Chondrocyte (in vitro differentiated cells): ENCODE data around the gene FRMD4A. TPM values are rescaled to one million over a fixed set of nuclear protein-coding genes. Genes with fewer than 3 reads are reported as not detected.

Experiments
- DNase-seq: peaks from one replicate; pipeline ENCODE4 v3.0.0; 2021; ENCODE audit warnings: mixed read lengths, low spot score
- H3K27ac Mint-ChIP-seq: one replicate; pipeline ENCODE4 v1.8.0; 2021; ENCODE audit warnings: mild to moderate bottlenecking, moderate library complexity, mixed read lengths; ENCODE audit not compliant: unreplicated experiment
- H3K27me3 Mint-ChIP-seq: 2 replicates; pipeline ENCODE4 v1.8.0; 2021; ENCODE audit warnings: low read depth, mixed read lengths
- H3K36me3 Mint-ChIP-seq: 2 replicates; pipeline ENCODE4 v1.8.0; 2021; ENCODE audit warnings: low read depth, mixed read lengths
- H3K4me1 Mint-ChIP-seq: 2 replicates; pipeline ENCODE4 v1.8.0; 2021; ENCODE audit warnings: low read depth, mild to moderate bottlenecking, mixed read lengths
- H3K4me3 Mint-ChIP-seq: one replicate; pipeline ENCODE4 v1.8.0; 2021; ENCODE audit warnings: mild to moderate bottlenecking, moderate library complexity, mixed read lengths; ENCODE audit not compliant: unreplicated experiment
- H3K9me3 Mint-ChIP-seq: 2 replicates; pipeline ENCODE4 v1.8.0; 2021; ENCODE audit warnings: low read depth, mixed read lengths
- CTCF ChIP-seq: fragments of 200-600 bp; sonication (generic); IDR thresholded peaks from 2 replicates; pipeline ENCODE4 v1.5.0; 2021; ENCODE audit warnings: antibody characterized with exemption, mild to moderate bottlenecking, moderate library complexity
- total RNA-seq: library from RNA; stranded (reverse); gene quantifications from 3 replicates; pipeline ENCODE4 v1.2.1, GENCODE V29; 2021

FRMD4A gene
- total RNA-seq, 1 donor from 2014 or later = 129 TPM

DNA sequence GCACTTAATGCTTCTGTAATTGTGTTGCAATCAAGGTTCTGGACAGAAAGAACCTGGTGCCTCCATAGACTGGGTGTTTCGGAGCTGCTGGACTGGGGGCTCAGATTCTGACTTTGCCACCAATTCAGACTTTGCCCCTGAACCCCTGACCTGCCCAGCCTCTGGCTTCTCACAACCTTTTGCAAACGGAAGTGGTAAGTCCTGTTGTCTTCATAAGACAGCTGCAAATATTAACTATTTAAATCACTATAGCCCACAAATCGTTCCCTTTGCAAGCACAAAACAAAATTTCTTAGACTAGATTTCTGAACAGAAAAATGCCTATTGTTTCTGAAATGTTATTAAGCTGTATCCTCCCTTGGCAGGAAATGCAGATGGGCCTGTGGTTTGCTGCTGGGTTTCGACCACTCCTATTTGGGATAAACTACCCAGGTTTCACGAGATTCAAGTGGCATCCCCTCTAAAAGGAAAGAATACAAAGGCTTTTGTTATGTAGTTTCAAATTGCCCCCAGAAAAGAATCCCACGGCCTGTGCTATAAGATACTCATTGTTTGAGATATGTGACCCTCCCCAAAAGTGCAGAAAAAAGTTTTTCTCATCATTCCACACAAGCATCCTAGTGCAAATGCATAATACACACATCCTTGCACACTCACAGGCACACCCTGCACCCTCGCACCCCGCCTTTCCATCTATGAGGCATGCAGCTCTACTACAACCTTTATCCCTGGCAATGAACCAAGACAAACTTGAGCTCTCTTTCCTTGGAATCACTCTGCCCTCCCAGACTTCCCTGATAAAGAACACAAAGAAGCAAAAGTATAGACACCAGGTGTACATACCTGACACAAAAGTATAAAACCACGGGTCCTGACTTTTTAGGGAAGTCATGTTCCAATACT lies 534.8 kb downstream of the FRMD4A start:
- H3K27me3 Mint-ChIP-seq = no peaks in the 10 kb centered on the region
- H3K9me3 Mint-ChIP-seq = no peaks in the 10 kb centered on the region
- H3K4me1 Mint-ChIP-seq = peaks cover 10% of the 10 kb centered on the region
- no peak overlapping the region for H3K4me3 Mint-ChIP-seq
- TF ChIP-seq CTCF = no peak
- H3K36me3 Mint-ChIP-seq = peaks cover 35% of the 10 kb centered on the region
- DNase-seq = no peak
- H3K27ac Mint-ChIP-seq = no peak overlapping the region

GRCh38 chr10:13794992-13795612 lies 535.6 kb downstream of the FRMD4A start:
- Mint-ChIP-seq H3K4me1 (peaks cover 10% of the 10 kb centered on the region), H3K9me3 (no peaks in the 10 kb centered on the region), H3K27me3 (no peaks in the 10 kb centered on the region), H3K4me3 (no peak overlapping the region), H3K27ac (no peak overlapping the region), H3K36me3 (peaks cover 30% of the 10 kb centered on the region)
- no peak for TF ChIP-seq CTCF
- DNase-seq = no peak

DNA sequence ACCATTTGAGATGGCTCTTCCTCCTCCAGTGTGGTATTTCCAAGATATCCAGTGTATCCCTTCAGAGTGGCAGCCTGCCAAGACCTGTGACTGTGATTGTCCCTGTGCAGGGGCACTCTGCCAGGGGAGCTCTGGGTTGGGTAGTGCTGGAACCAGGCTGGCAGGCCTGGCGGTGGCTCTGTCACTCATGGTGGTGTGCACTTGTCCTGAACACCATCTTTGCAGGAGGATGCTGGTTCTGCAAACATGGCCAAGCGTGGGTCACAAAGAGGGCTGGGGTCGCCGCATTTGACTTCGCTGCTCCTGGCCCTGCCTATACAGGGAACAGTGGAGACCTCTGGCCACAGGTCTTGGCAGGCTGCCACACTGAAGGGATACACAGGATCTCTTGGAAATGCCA lies 538.7 kb downstream of the FRMD4A start:
- no peak for DNase-seq
- Mint-ChIP-seq H3K4me1 (peaks cover 10% of the 10 kb centered on the region), H3K4me3 (no peak overlapping the region), H3K27me3 (no peaks in the 10 kb centered on the region), H3K9me3 (no peaks in the 10 kb centered on the region), H3K27ac (no peak overlapping the region), H3K36me3 (peaks cover 19% of the 10 kb centered on the region)
- TF ChIP-seq CTCF = no peak

DNA sequence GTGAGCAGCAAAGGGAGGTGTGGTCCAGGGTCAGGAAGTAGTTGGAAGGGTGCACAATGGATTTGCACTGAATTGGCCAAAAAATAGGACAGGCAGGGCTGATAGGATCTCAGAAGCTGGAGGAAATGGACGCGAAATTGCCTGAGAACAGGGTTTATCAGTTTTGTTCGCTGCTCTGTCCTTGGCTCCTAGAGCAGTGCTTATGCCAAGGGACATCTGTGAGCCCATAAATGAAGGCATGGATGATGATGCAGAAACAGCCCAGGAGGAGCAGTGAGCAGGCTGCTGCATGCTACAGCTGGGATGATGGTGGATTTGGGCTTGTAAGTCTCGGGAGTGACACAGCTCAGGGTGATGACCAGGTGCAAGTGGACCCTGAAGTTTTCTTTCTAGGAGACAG lies 539.2 kb downstream of the FRMD4A start:
- no peak for DNase-seq
- Mint-ChIP-seq H3K27ac (no peak overlapping the region), H3K4me1 (peaks cover 10% of the 10 kb centered on the region), H3K9me3 (no peaks in the 10 kb centered on the region), H3K27me3 (no peaks in the 10 kb centered on the region), H3K4me3 (no peak overlapping the region), H3K36me3 (peaks cover 19% of the 10 kb centered on the region)
- no peak for TF ChIP-seq CTCF

- Mint-ChIP-seq H3K27me3 (no peaks in the 10 kb centered on the region), H3K4me1 (peaks cover 4% of the 10 kb centered on the region), H3K36me3 (peaks cover 13% of the 10 kb centered on the region), H3K27ac (no peak overlapping the region), H3K9me3 (no peaks in the 10 kb centered on the region), H3K4me3 (no peak overlapping the region)
- DNase-seq = no peak
- no peak for TF ChIP-seq CTCF
These were observed 540.5 kb downstream of the FRMD4A start for GRCh38 chr10:13790196-13790595.
